ENCODE results near the gene NCK2.

Gene NCK2

DNA sequence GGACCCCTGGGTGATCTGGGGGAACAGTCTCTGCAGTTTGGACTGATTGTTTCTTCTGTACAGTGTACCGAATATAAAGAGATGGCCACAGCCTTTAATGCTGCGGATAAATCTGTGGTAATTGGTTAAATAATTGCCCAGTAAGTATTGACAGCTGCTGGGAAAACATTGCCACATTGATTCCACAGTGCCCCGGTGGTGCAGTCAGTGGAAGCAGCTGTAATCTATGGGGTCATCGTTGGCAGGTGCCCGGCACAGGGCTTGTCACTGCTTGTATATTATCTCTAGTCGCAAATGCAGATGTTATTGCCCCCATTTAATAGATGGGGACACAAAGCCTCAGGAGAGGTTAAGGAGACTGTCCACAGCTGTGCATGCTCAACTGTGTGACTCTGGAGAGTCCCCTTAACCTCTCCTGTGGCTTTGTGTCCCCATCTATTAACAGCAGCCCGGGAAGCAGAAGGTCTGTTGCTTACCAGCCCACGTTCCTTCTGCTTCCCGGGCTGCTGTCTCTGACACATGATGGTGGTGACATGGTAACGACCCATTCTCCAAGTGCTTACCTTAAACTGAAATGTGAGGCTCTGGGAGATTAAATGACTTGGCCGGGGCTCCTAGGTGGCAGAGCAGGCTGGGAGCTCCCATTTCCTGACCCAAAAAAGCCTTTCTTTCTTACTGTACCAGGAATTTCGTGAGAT lies 76.9 kb downstream of the NCK2 start:
- no peak for DNase-seq

DNA sequence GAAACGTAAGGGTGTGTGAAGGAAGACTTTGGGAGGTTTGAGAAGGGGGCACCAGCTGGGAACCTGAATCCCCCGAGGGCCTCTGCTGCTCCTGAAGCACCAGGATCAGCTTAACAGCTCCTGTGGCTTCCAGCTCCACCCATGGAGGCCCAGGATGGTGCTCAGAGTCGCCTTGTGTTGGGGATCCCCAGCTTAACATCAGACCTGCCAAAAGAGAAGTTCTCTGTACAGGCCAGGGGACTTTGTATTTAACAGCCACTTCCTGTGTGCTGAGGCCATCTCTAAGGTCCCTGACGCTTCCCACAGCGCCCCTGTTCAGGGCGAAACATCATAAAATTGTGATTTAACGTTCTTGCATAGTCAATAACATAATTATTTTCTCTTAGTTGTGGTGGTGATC lies 77.5 kb downstream of the NCK2 start:
- DNase-seq, result no peak

DNA sequence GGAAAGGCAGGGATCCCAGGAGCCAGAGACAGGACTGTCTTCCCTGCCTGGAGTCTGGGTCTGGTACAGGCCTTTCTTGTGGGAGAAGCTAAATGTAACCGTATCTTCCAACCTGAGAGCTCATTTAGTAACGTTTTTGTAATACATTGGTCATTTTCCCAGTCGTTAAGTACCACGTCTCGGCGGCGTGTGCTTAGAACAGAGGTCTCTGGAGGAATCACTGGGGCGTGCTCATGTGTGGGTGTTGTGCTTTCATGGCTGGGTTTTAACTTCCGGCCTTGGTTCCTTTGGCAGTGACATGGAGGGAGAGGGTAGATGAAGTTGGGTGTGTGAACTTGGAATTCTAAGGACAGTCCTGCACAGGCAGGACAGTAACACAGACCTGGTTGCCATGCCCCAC lies 79.7 kb downstream of the NCK2 start:
- DNase-seq, result no peak

DNA sequence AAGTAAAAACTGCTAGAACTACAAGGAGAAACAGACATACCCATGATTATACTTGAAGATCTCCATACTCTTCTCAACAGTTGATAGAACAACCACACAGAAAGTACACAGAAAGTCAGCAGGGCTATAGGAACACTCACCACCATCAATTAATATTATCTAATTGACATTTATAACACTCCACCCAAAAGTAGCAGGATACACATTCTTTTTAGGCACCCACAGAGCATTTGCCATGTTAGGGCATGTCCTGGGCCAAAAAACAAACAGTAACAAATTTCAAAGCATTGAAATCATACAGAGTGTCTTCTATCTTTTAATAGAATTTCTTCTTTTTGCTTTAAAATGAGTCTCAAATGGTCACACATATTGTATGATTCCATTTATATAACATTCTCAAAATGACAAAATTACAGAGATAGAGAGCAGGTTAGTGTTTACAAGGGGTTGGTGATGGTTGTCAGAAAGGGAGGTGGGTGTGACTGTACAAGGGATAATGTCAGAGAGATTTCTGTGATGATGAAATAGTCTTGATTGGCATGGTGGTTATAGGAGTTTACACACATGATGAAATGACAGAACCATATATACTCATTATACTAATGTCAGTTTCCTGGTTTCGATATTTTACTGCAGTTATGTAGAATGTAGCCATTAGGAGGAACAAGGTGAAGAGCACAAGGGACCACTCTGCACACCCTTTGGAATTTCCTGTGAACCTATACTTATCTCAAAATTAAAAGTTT lies 82.8 kb downstream of the NCK2 start:
- DNase-seq, result no peak

DNA sequence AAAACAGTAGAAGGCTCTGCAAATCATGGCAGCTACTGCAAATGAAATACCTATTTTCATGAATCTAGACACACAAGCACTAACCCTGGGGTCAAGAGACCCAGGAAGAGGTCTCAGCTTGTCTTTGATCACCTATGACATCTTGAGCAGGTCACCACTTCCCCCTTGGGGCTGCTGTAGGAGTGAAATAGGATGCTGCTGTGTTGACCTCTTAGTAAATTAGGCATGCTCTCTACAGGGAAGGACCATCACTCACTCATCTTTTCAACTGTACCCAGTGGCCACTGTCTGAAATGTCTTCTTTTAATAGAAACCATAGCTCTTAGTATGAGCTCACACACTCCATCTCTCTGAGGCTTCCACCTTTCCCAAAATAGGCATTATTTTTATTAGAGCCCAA lies 83.8 kb downstream of the NCK2 start:
- DNase-seq, result no peak

DNA sequence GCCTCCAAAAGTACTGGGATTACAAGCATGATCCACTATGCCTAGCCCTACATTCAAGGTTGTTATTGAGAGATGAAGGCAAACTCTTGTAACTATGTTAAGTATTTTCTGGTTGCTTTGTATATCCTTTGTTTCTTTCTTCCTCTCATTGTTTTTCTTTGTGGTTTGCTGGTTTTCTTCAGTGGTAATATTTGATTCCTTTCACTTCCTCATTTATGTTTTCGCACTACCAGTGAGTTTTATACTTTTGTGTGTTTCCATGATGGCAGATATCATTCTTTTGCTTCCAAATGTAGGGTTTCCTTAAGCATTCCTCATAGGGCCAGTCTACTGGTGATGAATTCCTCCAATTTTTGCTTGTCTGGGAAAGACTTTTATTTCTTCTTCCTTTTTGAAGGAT lies 90.2 kb downstream of the NCK2 start:
- DNase-seq, result no peak

DNA sequence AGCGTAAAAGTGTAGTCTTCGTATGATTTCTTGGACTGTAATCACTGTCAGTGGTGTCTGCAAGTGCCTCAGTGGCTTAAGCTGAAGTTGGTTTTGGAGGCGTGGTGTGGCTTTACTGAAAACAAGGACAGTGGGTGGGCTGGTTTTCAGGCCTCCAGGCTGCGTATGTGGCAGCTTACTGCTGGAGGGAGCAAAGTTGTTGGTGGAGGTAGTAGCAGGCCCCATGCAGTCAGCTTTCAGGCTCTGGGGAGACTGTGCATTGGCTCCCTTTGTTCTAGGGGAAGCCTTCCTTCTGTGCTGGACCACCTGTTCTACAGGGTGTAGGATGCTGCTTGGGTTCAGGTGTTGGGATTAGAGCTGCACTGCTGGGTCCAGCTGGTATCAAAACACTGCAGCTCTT lies 91.6 kb downstream of the NCK2 start:
- no peak for DNase-seq

DNA sequence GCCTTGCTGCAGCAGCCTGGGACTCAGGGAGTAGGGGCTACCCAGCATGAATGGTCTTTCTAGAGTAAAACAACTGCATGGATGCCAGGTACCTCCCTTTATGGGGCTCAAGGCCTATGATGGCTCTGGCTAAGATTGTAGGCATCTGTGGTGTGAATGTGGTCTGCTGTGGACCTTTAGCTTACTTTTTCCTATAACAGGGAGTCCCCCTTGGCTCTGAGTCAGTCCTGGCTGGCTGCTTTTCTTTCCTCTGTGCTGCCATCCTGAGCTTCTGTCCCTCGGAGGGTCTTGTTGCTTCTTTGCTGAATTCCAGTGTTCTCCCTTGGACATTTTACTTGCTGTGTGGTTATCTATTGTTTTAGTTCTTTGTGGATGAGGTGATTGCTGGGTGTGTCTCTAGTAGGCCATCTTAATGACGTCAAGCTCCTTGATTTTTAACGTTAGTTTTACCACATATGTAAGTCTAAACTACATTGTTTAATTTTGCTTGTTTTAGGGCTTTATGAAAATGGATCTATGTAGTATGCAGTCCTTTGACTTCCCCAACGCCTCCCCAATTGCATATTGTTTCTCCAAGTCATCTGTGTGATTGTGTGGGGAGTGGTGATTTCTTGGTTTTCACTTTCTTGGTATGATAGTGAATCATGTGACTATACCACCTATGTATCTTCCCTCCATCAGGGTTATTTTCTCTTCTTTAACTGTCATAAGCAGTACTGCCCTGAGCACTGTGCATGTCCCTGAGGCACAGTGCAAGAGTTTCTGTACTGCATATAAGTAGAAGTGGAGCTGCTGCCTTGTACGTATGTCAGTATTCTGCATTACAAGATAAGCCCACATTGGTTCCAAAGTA lies 92.4 kb downstream of the NCK2 start:
- no peak for DNase-seq

DNA sequence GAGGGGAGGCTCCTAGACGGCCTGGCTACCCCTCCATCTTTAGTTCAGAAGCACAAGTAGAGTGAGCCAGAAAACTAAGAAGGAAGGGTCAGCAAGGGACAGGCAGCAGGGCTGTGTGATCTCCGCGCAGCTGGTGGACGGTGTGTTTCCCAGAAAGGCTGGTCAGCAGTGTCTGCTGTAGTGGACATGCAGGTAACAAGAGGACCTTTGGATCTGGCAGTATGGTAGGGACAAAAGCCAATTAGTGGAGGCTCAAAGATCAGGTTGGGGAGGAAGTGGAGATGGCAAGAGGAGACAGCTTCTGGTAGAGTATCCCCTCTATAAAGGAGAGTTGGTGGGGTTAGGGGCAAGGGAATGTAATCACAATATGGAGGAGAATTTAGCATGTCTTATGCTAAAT lies 95.1 kb downstream of the NCK2 start:
- no peak for DNase-seq

DNA sequence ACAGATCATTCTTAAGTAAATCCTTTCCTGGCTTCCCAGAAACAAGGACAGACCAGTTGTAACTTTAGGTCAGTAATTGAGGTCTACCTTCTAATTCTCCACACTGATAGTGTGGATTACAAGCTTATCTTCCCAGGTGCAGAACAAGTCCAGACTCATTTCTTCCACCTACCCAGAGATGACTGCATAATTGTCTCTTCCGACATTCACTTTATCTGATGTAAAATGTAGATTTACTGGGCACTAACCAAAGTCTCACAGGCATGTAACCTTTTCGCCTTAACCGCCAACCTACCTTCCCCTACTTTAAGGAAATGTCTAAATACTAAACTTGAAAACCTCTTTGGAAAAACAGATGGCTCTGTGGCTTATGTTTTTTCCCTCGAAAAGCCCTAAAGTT lies 96.2 kb downstream of the NCK2 start:
- DNase-seq, result no peak

DNA sequence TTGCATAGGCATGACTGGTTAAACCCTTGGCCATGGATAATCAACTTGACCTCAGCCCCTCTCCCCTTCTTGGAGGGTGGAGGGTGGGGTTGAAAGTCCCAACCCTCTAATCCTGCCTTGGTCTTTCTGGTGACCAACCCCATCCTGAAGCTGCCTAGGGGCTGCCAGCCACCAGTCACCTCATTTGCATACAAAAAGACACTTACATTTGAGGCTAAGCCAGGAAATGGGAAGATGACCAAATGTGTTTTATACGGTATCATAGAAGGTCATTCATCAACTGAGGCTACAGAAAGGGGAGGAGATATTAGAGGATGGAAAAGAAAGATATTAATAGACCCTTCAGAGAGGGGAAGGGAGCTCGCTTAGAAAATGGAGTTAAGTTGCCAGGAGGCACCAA lies 96.8 kb downstream of the NCK2 start:
- no peak for DNase-seq

DNA sequence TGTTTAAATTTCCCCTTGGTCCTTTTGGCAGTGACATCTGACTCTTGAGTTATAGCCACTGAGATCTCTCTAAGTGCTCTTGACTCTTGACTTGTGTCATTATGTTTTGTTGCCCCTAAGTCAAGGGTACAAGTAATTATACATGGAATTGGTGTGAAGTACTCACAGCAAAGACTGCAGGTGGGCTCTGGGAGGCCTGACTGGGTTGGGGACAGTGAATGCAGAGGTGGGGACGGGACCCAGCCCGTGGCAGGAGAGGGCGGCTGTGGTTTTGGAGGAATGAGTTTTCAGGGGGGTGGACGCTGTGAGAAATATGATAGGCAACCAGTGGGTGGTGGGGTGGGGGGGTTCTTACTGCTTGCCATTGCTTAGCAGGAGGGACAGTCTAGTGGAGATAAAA lies 97.8 kb downstream of the NCK2 start:
- no peak for DNase-seq

DNA sequence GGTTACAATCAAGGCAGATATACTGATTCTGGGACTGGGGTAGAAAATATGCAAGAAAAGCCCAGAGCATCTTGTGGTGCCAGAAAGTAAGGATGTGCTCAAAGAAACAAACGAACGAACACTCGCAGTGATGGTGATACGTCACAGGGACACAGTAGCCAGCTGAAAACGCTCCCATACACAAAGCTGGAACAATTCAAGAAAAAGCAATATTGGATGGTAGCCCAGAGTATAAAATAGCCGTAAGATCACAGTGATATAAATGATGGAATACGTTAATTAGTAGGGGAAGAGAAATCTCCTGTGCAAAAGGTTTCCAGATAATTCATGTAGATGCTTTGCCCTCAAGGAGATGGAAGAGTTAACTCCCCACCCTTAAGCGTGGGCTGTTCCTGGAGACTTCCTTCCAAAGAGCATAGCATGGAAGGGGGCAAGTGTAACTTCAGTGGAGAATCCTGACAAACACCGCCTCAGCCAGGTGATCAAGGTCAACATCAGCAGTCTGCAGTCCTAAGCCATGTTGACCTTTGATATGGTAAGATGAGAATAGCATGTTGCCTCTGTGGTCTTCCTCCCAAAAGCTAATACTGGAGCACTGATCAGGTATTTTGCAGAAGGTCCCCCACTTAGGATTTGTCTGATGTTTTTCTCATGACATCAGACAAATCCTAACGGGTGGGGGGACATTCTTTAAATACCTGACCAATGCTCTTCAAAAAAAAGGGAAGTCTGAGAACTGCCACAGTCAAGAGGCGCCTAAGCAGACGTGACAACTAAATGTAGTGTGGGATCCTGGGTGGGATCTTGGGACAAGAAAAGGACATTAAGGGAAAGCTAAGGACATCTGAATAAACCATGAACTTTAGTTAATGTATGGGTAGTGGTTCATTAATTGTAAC lies 99.0 kb downstream of the NCK2 start:
- no peak for DNase-seq

DNA sequence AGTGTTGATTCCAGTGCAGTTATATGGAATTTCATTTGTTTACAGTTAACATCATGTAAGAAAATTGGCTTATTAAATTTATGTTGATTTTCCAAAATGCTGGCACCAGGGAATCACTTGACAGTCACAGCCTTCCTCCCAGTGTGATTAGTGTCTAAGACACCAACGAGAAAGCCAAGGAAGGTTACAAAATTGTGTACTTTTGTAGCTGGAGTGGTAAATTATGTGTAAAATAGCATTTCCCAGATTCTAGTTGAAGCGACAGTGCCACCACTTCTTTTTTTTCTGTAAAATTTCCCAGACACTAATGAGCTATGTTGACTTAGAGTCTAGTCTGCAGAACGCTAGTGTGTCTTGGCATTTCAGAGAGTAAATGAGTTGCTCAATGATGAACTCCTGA lies 101.3 kb downstream of the NCK2 start:
- DNase-seq, result no peak

DNA sequence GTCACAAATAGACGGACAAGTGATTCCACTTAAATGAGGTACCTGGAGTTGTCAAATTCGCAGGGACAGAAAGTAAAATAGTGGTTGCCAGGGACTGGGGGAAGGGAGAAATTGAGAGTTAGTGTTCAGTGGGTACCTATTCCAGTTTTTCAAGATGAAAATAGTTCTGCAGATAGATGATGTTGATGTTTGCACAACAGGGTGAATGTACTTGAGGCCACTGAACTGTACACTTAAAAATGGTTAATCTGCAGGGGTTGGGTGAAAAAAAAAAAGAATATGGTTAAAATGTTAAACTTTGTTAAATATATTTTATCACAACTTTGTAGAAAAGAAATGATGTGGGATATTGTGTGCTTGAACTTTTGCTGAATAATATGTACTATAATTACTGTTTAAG lies 102.3 kb downstream of the NCK2 start:
- DNase-seq, result no peak

DNA sequence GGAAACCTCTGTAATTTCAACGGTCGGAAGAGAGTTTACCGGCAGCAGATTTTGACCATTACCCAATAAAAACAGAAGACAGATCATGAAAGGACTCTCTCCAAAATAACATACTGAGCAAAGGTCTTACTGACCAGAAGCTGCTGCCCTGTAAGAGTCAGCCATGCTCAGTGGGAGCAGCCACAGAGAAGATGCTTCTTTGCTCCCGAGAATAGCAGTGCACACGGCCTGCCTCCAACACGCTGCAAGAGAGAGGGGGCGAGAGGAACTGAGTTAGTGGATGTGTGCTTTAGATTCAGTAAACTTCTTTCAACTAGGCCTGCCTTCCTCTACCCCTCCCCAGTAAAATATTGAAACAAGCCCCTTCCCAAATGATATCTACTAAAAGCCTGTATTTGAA lies 103.7 kb downstream of the NCK2 start:
- DNase-seq, result no peak

DNA sequence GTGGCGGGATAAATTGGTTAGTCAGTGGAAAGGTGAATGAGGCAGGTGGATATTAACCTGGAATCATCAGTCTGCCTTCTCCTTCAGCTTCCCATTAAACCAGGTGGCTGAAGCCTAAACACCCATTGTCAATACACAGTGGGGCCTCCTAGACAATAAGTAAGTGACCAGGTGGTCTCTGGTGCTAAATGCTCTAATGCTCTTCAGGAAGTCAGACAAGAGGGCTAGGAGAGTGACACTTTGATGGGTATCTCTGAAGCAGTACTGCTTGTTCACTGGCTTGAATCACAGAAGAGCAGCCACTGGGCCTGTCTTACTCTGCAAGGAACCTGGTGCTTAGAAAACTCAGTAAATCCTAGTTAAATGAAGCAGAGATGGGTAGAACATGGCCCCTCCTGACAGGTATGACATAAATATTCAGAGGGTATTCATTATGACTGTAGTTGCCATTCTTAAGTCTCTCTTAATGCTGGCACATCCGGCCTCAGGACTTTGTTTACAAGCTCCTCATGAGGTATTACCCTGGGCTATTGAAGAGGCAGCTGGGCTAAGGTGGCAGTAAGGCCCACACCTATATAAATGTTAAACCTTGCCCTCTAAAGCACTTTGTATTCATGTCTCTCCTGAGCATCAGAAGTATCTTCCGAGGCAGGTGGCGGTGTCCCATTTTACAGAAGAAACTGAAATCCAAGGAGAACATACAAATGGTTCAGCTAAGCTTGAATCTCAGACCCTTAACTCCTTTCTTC lies 104.9 kb downstream of the NCK2 start:
- DNase-seq, result peak in 1 of 2 experiments; percentile 42

DNA sequence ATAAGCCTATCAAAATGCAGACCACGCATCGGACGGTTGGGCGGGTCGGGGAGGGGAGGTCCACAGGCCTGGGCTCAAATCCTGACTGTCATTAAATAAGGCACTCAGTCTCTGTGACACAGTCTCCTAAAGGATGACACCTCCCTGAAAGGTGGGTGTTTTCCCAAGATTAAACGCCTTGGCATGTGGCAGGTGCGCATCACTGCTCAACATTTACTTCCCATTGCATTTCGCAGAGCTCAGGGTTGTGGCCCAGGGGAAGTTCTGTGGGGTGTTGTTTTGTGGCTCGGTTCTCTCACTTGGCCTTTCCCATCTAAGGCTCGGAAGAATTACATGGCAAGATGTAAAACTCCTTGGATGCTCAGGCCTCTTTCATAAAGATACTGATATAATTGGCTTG lies 107.4 kb downstream of the NCK2 start:
- no peak for DNase-seq

DNA sequence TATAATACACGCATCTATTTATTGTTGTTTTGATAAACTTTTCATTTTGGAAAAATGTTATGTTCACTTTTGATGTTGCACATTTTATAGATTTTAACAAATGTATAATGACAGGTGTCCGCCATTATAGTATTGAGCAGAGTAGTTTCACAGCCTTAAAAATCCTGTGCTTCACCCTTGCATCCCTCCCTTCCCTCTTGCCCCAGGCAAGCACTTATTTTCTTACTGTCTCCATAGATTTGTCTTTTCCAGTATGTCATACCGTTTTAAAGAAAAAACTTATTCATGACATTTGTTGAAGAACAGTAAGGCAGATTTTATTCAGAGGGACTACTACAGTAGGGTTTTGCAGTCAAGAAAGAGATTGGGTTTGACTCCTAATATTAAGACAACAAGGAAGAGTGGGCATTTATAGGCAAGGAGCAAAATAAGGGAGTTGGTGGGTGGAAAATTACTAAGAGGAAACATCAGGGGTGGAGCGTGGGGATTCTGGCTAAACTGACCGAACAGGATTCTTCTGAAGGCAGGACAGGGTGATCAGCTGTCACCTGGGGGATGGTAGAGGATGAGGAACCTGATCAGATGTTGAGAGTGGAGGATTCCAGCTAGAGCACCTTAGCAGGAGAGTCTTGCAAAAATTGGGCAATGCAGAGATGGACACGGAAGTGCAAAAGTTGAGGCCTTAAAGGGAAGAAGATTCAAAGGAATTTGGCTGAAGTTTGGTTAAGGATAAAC lies 108.8 kb downstream of the NCK2 start:
- no peak for DNase-seq

DNA sequence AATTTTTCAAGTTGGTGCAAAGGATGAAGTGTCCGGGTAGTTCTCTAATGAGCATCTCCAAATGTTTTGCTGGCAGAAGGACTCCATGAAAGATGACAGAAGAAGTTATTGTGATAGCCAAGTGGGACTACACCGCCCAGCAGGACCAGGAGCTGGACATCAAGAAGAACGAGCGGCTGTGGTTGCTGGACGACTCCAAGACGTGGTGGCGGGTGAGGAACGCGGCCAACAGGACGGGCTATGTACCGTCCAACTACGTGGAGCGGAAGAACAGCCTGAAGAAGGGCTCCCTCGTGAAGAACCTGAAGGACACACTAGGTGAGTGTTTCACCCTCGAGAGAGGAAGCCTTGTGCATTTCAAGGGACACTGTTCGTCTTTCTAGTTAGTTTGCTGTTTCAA lies 110.3 kb downstream of the NCK2 start:
- no peak for DNase-seq

DNA sequence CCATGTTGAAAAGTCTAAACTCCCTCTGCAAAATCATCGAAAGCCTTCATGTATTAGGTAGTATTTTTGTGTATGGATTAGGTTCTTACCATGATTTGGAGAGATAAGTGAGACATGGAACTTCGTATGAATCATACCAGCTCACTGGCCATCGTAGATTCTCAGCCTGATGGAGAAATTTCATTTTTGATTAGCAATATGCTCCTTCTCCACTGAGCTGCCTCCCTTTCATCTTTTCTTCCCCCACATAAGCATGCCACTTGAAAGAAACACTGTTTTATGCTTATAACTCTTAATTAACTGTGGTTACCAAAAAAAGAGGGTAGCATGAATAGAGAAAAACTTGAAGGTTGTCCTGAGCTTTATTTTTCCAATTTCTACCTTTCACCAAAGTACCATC lies 111.9 kb downstream of the NCK2 start:
- no peak for DNase-seq

Data from NCI-H2081 (cell line).